ENCODE measurements around the gene CDK19. TPM values are rescaled to one million over a fixed set of nuclear protein-coding genes. Genes with fewer than 3 reads are reported as not detected.
"Not testable (repeated sequence)": the region's sequence is repeated elsewhere in the genome, so short reads cannot be mapped to it uniquely, and the experiment has no call there.

Gene CDK19
- total RNA-seq, 1 donor from 2014 or later = 34.4 TPM

DNA sequence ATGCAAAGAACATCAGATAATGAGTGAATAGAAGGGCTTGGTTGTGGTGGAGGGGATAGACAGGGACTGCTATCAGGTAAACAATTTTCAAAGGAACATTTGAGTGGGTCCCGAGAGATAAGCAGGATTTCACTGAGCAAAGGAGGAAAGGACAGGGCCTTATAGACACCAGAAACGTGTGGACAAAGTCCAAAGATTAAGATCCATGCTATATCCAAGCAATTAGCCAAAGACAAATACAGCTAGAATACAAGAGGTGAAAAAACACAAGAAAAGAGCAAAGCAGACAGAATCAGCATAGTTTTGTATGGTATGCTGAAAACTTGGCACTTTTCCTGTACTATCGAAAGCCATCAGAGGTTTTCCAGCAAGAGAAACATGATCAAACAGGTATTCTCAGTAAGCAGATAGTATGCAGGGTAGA is 59.8 kb downstream of the CDK19 start:
- peaks cover 26% of the 10 kb centered on the region for H3K79me2 ChIP-seq (ENCODE audit: low read depth)
- H3K9me3 ChIP-seq (ENCODE audit: low read depth) = no peaks in the 10 kb centered on the region
- no peak overlapping the region for H2AFZ ChIP-seq (replicated peaks)
- no peak overlapping the region for H3K4me3 ChIP-seq
- no peaks in the 10 kb centered on the region for H3K27me3 ChIP-seq
- peaks cover 30% of the 10 kb centered on the region for H4K20me1 ChIP-seq (ENCODE audit: low read depth)
- no peak overlapping the region for H3K27ac ChIP-seq
- no peaks in the 10 kb centered on the region for H3K36me3 Mint-ChIP-seq
- H3K9me3 Mint-ChIP-seq = no peaks in the 10 kb centered on the region
- peaks cover 4% of the 10 kb centered on the region for H3K4me1 Mint-ChIP-seq
- TF ChIP-seq, protein P1, sequence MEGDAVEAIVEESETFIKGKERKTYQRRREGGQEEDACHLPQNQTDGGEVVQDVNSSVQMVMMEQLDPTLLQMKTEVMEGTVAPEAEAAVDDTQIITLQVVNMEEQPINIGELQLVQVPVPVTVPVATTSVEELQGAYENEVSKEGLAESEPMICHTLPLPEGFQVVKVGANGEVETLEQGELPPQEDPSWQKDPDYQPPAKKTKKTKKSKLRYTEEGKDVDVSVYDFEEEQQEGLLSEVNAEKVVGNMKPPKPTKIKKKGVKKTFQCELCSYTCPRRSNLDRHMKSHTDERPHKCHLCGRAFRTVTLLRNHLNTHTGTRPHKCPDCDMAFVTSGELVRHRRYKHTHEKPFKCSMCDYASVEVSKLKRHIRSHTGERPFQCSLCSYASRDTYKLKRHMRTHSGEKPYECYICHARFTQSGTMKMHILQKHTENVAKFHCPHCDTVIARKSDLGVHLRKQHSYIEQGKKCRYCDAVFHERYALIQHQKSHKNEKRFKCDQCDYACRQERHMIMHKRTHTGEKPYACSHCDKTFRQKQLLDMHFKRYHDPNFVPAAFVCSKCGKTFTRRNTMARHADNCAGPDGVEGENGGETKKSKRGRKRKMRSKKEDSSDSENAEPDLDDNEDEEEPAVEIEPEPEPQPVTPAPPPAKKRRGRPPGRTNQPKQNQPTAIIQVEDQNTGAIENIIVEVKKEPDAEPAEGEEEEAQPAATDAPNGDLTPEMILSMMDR (IDR thresholded peaks at IDR 0.05) = no peak
- TF ChIP-seq EZH2 (IDR thresholded peaks at IDR 0.05) = no peak
- TF ChIP-seq EZH2phosphoT487 (IDR thresholded peaks at IDR 0.05) = no peak
- no peak overlapping the region for H3K27ac Mint-ChIP-seq
- no peaks in the 10 kb centered on the region for H3F3A ChIP-seq (ENCODE audit: low read depth)
- no peak for DNase-seq (ENCODE audit: low spot score)
- no peak overlapping the region for H3K4me2 ChIP-seq
- H3K9ac ChIP-seq = no peak overlapping the region
- no peaks in the 10 kb centered on the region for H3K36me3 ChIP-seq
- H3K4me3 Mint-ChIP-seq = no peak overlapping the region
- H3K4me1 ChIP-seq = peaks cover 8% of the 10 kb centered on the region
- H3K27me3 Mint-ChIP-seq (ENCODE audit: insufficient read depth, low read depth) = no peaks in the 10 kb centered on the region

DNA sequence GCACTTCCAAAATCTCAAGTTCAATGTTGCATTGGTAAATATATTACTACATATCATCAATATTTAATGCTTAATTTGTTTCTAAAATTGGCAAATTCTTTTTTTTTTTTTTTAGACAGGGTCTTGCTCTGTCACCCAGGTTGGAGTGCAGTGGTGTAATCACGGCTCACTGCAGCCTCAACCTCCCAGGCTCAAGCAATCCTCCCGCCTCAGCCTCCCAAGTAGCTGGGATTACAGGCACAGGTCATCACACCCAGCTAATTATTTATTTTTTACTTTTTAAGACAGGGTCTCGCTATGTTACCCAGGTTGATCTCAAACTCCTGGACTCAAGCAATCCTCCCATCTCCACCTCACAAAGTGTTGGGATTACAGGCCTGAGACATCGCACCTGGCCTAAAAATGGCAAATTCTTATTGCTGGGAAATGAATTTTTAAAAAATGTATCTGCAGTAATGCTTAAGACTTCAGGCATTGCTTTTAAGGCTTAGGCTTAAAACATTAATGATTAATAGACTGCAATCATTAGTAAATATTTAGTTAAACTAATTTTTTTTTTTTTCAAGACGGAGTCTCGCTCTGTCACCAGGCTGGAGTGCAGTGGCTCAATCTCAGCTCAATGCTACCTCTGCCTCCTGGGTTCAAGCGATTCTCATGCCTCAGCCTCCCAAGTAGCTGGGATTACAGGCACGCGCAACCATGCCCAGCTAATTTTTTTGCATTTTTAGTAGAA is 61.2 kb downstream of the CDK19 start:
- H4K20me1 ChIP-seq (ENCODE audit: low read depth) = peaks cover 28% of the 10 kb centered on the region
- H3K9me3 Mint-ChIP-seq; H3K9me3 ChIP-seq (ENCODE audit: low read depth); H3K4me2 ChIP-seq; H3K36me3 ChIP-seq; H3K27ac ChIP-seq; H3K4me1 ChIP-seq; H3F3A ChIP-seq (ENCODE audit: low read depth); H3K9ac ChIP-seq; H3K36me3 Mint-ChIP-seq; H3K27ac Mint-ChIP-seq; H3K4me3 ChIP-seq; H3K4me1 Mint-ChIP-seq; H3K4me3 Mint-ChIP-seq; DNase-seq (ENCODE audit: low spot score); H3K27me3 Mint-ChIP-seq (ENCODE audit: insufficient read depth, low read depth); H2AFZ ChIP-seq (replicated peaks); H3K27me3 ChIP-seq: not testable (repeated sequence)
- H3K79me2 ChIP-seq (ENCODE audit: low read depth) = peaks cover 36% of the 10 kb centered on the region

DNA sequence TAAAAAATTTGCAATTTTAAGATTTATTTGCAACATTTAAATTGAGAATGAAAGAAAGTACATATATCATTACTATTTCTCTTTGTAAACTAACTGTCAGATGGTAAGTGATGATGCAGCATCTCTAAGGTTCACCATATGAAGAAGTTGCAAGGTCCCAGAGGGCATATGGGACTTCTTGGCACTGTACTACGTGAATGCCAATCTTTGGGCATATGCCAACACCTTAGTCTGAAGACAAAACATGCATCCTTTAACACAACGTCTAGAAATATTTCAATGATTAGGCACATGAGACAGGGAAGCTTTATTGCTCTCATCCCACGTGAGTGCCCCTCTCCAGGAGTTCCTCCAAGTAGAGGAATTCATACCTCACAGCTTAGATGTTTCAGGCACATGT is 66.8 kb downstream of the CDK19 start:
- Histone ChIP-seq H3K9ac (no peak overlapping the region), H3K4me3 (no peak overlapping the region), H4K20me1 (ENCODE audit: low read depth) (no peaks in the 10 kb centered on the region), H3K79me2 (ENCODE audit: low read depth) (peaks cover 37% of the 10 kb centered on the region), H2AFZ (replicated peaks) (no peak overlapping the region), H3K4me1 (no peaks in the 10 kb centered on the region), H3K9me3 (ENCODE audit: low read depth) (no peaks in the 10 kb centered on the region), H3K27ac (no peak overlapping the region), H3K27me3 (no peaks in the 10 kb centered on the region), H3K4me2 (no peak overlapping the region), H3K36me3 (peaks cover 6% of the 10 kb centered on the region), H3F3A (ENCODE audit: low read depth) (no peaks in the 10 kb centered on the region)
- no peak for DNase-seq (ENCODE audit: low spot score)
- Mint-ChIP-seq H3K4me3 (no peak overlapping the region), H3K36me3 (peaks cover 8% of the 10 kb centered on the region), H3K4me1 (no peaks in the 10 kb centered on the region), H3K27ac (no peak overlapping the region), H3K27me3 (ENCODE audit: insufficient read depth, low read depth) (no peaks in the 10 kb centered on the region), H3K9me3 (peaks cover 2% of the 10 kb centered on the region)
- no peak for TF ChIP-seq EZH2phosphoT487 (IDR thresholded peaks at IDR 0.05)
- TF ChIP-seq, protein P1 (IDR thresholded peaks at IDR 0.05) = no peak
- TF ChIP-seq EZH2 (IDR thresholded peaks at IDR 0.05) = no peak

GRCh38 chr6:110746680-110747079 is 68.6 kb downstream of the CDK19 start:
- DNase-seq (ENCODE audit: low spot score) = no peak
- peaks cover 29% of the 10 kb centered on the region for H3K79me2 ChIP-seq (ENCODE audit: low read depth)
- no peak overlapping the region for H3K4me2 ChIP-seq
- no peaks in the 10 kb centered on the region for H4K20me1 ChIP-seq (ENCODE audit: low read depth)
- H3K9ac ChIP-seq = no peak overlapping the region
- no peaks in the 10 kb centered on the region for H3K4me1 Mint-ChIP-seq
- no peaks in the 10 kb centered on the region for H3K27me3 Mint-ChIP-seq (ENCODE audit: insufficient read depth, low read depth)
- no peak overlapping the region for H3K4me3 Mint-ChIP-seq
- H3K9me3 Mint-ChIP-seq = peaks cover 19% of the 10 kb centered on the region
- peaks cover 21% of the 10 kb centered on the region for H3K36me3 ChIP-seq
- no peaks in the 10 kb centered on the region for H3K27me3 ChIP-seq
- H3K36me3 Mint-ChIP-seq = peaks cover 23% of the 10 kb centered on the region
- no peaks in the 10 kb centered on the region for H3F3A ChIP-seq (ENCODE audit: low read depth)
- H3K4me1 ChIP-seq = no peaks in the 10 kb centered on the region
- H3K9me3 ChIP-seq (ENCODE audit: low read depth) = peaks cover 6% of the 10 kb centered on the region
- no peak for TF ChIP-seq EZH2 (IDR thresholded peaks at IDR 0.05)
- TF ChIP-seq, protein P1 (IDR thresholded peaks at IDR 0.05) = no peak
- no peak for TF ChIP-seq EZH2phosphoT487 (IDR thresholded peaks at IDR 0.05)
- H3K27ac Mint-ChIP-seq = no peak overlapping the region
- H3K4me3 ChIP-seq = no peak overlapping the region
- no peak overlapping the region for H2AFZ ChIP-seq (replicated peaks)
- no peak overlapping the region for H3K27ac ChIP-seq
